Lung (tissue), 12 donors: ENCODE results near the gene NEDD9. TPM values are rescaled to one million over a fixed set of nuclear protein-coding genes. Genes with fewer than 3 reads are reported as not detected.

Experiments used
- ATAC-seq: fragments of 200-7000 bp; cut with Tn5 transposase; one replicate; pipeline ENCODE4 v1.9.1; 2020; ENCODE audit warnings: moderate number of reproducible peaks; ENCODE audit not compliant: insufficient read depth, low FRiP score
- DNase-seq, 3 donors: peaks; one replicate each; pipeline ENCODE4 v3.0.0-alpha.2; 2013 to 2017
- H3K27ac ChIP-seq, 2 donors: one replicate each; pipeline ENCODE4 v1.5.1; 2013; ENCODE audit warnings: mild to moderate bottlenecking in 2 of 2, moderate library complexity in 2 of 2, control low read depth in 1 of 2, inconsistent platforms in 1 of 2, low read depth in 1 of 2, low read length in 1 of 2
- H3K27me3 ChIP-seq, 3 donors: one replicate each; pipeline ENCODE4 v1.5.1; 2013; ENCODE audit warnings: low read length in 2 of 3; ENCODE audit not compliant: control insufficient read depth in 3 of 3, insufficient read depth in 3 of 3
- H3K36me3 ChIP-seq, 4 donors: one replicate each; pipeline ENCODE4 v1.5.1; 2013; ENCODE audit warnings: low read length in 4 of 4, mild to moderate bottlenecking in 1 of 4, moderate library complexity in 1 of 4; ENCODE audit not compliant: control insufficient read depth in 4 of 4, insufficient read depth in 4 of 4
- H3K4me1 ChIP-seq, 5 donors: one replicate each; pipeline ENCODE4 v1.5.1; 2013; ENCODE audit warnings: low read length in 5 of 5, mild to moderate bottlenecking in 2 of 5, moderate library complexity in 1 of 5; ENCODE audit not compliant: control insufficient read depth in 5 of 5, insufficient read depth in 5 of 5
- H3K4me3 ChIP-seq: one replicate; pipeline ENCODE4 v1.5.1; 2013; ENCODE audit warnings: mild to moderate bottlenecking, control low read depth, moderate library complexity
- H3K9ac ChIP-seq, 2 donors: one replicate each; pipeline ENCODE4 v1.5.1; 2013; ENCODE audit warnings: low read length in 2 of 2, control low read depth in 1 of 2; ENCODE audit not compliant: insufficient read depth in 1 of 2
- H3K9me3 ChIP-seq, 4 donors: one replicate each; pipeline ENCODE4 v1.5.1; 2013; ENCODE audit warnings: low read length in 3 of 4, mild to moderate bottlenecking in 1 of 4, moderate library complexity in 1 of 4; ENCODE audit not compliant: control insufficient read depth in 4 of 4, insufficient read depth in 3 of 4
- WGBS, 2 donors: extraction: QIAGEN DNeasy Blood & Tissue Kit; methylation state at CpG; one replicate each; pipeline ENCODE4 v1.1.7; 2013; 5-methylcytosine and 5-hydroxymethylcytosine counted together
- polyA plus RNA-seq, 2 donors: library from polyadenylated mRNA; stranded (reverse); fragments of 200-250 nt; gene quantifications; one replicate each; pipeline ENCODE4 v1.2.1, GENCODE V29; 2013
- total RNA-seq, 2 donors: library from RNA; depleted of rRNA in 1 of 2; stranded (reverse); fragments of >200 nt in 1 of 2; gene quantifications; one replicate each; pipeline ENCODE4 v1.2.1, GENCODE V29; 2014 to 2021
- TF ChIP-seq, protein P1 (sequence below): IDR thresholded peaks from 2 replicates; pipeline ENCODE4 v1.5.1; 2012; ENCODE audit warnings: mild to moderate bottlenecking; ENCODE audit errors: control extremely low read depth, extremely low read depth
- donor health status: control.
- donor health status: control.
- donor health status: Bipolar disorder and iron deficiency.
- donor health status: healthy.
- donor health status: DM: yes; HTN: yes; CAD: no.

The NEDD9 gene
- total and polyA plus RNA-seq, 4 donors: 28.2 to 158 (median 125) TPM

DNA sequence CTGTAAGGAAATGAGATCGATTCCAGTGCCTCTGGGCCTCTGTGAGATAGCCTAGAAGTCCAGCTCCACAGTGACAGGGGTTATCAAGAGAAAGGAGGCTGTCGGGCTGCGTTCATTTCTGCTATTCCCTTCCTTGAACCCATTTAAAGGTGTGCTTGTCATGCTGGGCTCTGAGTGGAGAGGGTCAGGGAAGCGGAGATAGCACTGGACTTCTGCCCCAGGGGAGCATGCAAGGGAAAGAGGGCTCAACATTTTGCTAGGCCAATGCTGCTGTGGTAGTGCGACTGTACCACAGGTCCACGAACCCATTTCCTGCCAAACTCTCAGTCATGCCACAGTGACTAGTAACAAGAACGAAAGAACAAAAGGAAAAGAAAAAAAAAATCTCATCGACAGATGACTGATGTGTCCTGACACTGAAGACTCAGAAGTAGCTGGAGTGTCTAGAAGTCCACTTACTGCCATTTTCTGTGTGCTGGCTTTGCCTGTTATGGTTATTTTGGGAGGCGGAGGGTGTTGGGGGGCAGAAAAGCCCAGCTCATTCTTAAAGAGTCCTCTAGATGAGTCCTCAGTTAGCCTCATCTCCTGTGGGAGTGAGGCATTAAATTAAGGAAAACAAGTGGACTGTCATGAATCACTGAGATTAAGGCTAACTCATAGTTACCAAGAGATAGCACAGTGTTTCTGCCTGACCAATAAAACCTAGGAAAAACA is 8.1 kb downstream of the NEDD9 start:
- Histone ChIP-seq H3K9me3 (no peaks in the 10 kb centered on the region), H3K27ac (peak overlapping the region; percentile 91 to 92), H3K4me1 (peaks cover 2 to 23% (median 21%) of the 10 kb centered on the region in 5 donors), H3K27me3 (no peaks in the 10 kb centered on the region), H3K9ac (no peak overlapping the region), H3K36me3 (peaks cover 0 to 13% (median 0%) of the 10 kb centered on the region in 4 donors), H3K4me3 (no peak overlapping the region)
- ATAC-seq: no peak
- TF ChIP-seq, protein P1, sequence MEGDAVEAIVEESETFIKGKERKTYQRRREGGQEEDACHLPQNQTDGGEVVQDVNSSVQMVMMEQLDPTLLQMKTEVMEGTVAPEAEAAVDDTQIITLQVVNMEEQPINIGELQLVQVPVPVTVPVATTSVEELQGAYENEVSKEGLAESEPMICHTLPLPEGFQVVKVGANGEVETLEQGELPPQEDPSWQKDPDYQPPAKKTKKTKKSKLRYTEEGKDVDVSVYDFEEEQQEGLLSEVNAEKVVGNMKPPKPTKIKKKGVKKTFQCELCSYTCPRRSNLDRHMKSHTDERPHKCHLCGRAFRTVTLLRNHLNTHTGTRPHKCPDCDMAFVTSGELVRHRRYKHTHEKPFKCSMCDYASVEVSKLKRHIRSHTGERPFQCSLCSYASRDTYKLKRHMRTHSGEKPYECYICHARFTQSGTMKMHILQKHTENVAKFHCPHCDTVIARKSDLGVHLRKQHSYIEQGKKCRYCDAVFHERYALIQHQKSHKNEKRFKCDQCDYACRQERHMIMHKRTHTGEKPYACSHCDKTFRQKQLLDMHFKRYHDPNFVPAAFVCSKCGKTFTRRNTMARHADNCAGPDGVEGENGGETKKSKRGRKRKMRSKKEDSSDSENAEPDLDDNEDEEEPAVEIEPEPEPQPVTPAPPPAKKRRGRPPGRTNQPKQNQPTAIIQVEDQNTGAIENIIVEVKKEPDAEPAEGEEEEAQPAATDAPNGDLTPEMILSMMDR: no peak
- WGBS, 2 donors: 55 to 73% methylated on average over 9 of the region's 9 CpGs
- no peak for DNase-seq

DNA sequence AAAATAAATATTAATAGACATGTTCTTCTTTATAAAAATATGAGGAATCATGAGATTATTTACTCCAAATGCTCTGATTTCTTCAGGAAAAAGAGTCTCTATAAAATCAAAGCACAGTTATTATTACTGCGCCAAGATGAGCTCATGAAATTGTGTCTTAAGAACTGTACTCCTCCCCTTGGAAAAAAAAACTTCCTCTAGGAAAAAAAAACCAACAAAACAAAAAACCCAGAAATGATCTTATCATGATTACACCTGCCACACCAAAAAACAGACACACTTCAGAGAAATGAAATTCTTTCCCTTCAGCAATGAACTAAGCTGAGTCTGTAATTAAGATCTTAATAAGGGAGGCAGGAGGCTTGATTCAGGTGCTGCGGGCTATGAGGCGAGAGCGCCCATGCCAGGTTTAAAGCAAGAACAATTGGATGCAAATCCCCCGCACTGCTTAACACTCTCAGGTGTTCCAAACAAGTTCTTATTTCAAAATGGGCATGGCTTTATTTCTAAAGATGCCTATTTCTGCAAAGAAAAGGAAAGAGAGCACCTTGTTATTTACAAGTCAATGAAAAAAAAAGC is 9.1 kb downstream of the NEDD9 start:
- 82 to 90% methylated on average over 5 of the region's 5 CpGs for WGBS, 2 donors
- no peak for ATAC-seq
- Histone ChIP-seq H3K4me1 (peaks cover 7 to 33% (median 23%) of the 10 kb centered on the region in 5 donors), H3K9ac (no peak overlapping the region), H3K36me3 (peaks cover 0 to 13% (median 0%) of the 10 kb centered on the region in 4 donors), H3K27me3 (no peaks in the 10 kb centered on the region), H3K27ac (peak overlapping the region; percentile 46 to 80), H3K4me3 (no peak overlapping the region), H3K9me3 (no peaks in the 10 kb centered on the region)
- no peak for DNase-seq
- TF ChIP-seq, protein P1: no peak

DNA sequence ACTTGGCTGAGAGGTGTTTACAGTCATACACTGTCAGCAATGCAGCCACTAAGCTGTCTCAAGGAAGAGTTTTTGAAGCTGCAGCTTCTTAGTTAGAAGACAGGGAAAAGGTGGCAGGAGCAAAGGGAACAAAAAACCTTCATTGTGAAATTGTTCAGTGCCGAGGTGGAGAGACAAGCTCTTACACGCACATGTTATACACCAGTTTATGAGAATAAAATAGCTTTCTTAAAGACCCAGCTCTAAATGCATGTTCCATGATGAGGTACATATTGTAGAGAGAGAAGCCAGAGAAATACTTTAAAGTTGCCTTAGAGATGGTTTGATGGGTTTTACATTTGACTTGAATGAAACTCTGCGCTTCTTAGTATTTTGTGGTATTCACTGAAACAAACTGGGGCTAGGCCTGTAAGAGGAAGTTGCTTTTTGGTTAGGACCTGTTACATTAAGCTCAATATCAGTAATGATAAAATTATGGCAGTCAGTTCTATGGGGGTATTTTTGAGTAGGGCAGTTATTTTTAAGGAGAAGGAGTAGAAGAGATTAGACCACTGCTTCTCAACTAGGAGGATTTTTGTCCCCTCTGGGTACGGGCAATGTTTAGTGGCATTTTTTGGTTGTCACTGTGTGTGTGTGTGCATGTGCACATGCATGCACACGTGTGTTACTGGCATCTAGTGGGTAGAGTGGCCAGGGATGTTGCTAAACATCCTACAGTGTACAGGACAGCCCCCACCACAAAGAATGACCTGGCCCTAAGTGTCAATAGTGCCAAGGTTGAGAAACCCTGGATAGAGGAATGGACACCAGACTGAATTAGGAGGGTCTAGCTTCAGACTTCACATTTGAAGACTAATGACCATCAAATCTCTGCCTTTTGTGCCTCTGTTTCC is 9.8 kb downstream of the NEDD9 start:
- no peak for ATAC-seq
- no peak overlapping the region for H3K4me3 ChIP-seq
- H3K9ac ChIP-seq: no peak overlapping the region
- TF ChIP-seq, protein P1: no peak
- DNase-seq: no peak
- peaks cover 10 to 35% (median 29%) of the 10 kb centered on the region in 5 donors for H3K4me1 ChIP-seq
- H3K36me3 ChIP-seq: peaks cover 0 to 15% (median 0%) of the 10 kb centered on the region in 4 donors
- no peaks in the 10 kb centered on the region for H3K9me3 ChIP-seq
- no peaks in the 10 kb centered on the region for H3K27me3 ChIP-seq
- 54 to 57% methylated on average over 5 of the region's 5 CpGs for WGBS, 2 donors
- peak overlapping the region in 1 of 2 donors; percentile 89 for H3K27ac ChIP-seq
